Mammary epithelial cell (primary cell): ENCODE measurements around the gene ERMAP.

Source experiments
- CTCF ChIP-seq, 2 donors: IDR thresholded peaks in 1 of 2; conservative IDR thresholded peaks in 1 of 2; 2 replicates each; pipeline ENCODE4 v1.5.1; 2011 to 2012; ENCODE audit warnings: inconsistent platforms in 2 of 2, low read length in 2 of 2, mild to moderate bottlenecking in 2 of 2, control low read depth in 1 of 2, low read depth in 1 of 2; ENCODE audit not compliant: insufficient read depth in 1 of 2; ENCODE audit errors: extremely low read depth in 1 of 2
- EZH2 ChIP-seq: IDR thresholded peaks from 2 replicates; pipeline ENCODE4 v1.6.1; 2012; ENCODE audit warnings: low read length, inconsistent platforms, borderline replicate concordance

GRCh38 chr1:42848823-42849537 lies 32.1 kb downstream of the ERMAP start:
- no peak for TF ChIP-seq EZH2
- TF ChIP-seq CTCF (conservative IDR thresholded peaks at IDR 0.05 in 1 of 2, IDR thresholded peaks at IDR 0.05 in 1 of 2; ENCODE audit: extremely low read depth in 1 of 2, insufficient read depth in 1 of 2, low read depth in 1 of 2, low read length in 2 of 2), result no peak
